KMS-11 (cell line): ENCODE data around the gene C4orf50.

Source experiments
- H2AFZ ChIP-seq: fragments of 200-600 bp; sonication (generic); 2 replicates; pipeline ENCODE4 v1.6.1; 2016; ENCODE audit warnings: antibody characterized with exemption, mixed run types, low read depth
- H3K27ac ChIP-seq: fragments of 200-600 bp; sonication (generic); 2 replicates; pipeline ENCODE4 v1.6.1; 2016; ENCODE audit warnings: mild to moderate bottlenecking, mixed run types
- H3K27me3 ChIP-seq: fragments of 200-600 bp; sonication (generic); 2 replicates; pipeline ENCODE4 v1.6.1; 2017; ENCODE audit warnings: mild to moderate bottlenecking, low read depth, mixed run types, moderate library complexity; ENCODE audit not compliant: insufficient read depth
- H3K36me3 ChIP-seq: fragments of 200-600 bp; sonication (generic); 2 replicates; pipeline ENCODE4 v1.6.1; 2017; ENCODE audit warnings: mild to moderate bottlenecking, mixed run types; ENCODE audit not compliant: insufficient read depth
- H3K4me1 ChIP-seq: fragments of 200-600 bp; sonication (generic); 2 replicates; pipeline ENCODE4 v1.6.1; 2016; ENCODE audit warnings: mild to moderate bottlenecking, low read depth, mixed run types; ENCODE audit not compliant: poor library complexity, severe bottlenecking
- H3K4me2 ChIP-seq: fragments of 200-600 bp; sonication (generic); 2 replicates; pipeline ENCODE4 v1.7.0; 2016; ENCODE audit warnings: mild to moderate bottlenecking, mixed run types
- H3K4me3 ChIP-seq: fragments of 200-600 bp; sonication (generic); IDR thresholded peaks from 2 replicates; pipeline ENCODE4 v1.6.1; 2017; ENCODE audit warnings: low read depth, low read length, mixed read lengths; ENCODE audit not compliant: insufficient read depth
- H3K79me2 ChIP-seq: fragments of 200-600 bp; sonication (generic); 2 replicates; pipeline ENCODE4 v1.6.1; 2016; ENCODE audit warnings: low read depth, mixed run types; ENCODE audit not compliant: insufficient read depth
- H3K9ac ChIP-seq: fragments of 200-600 bp; sonication (generic); 2 replicates; pipeline ENCODE4 v1.6.1; 2016; ENCODE audit warnings: mild to moderate bottlenecking, mixed run types
- H4K20me1 ChIP-seq: fragments of 200-600 bp; sonication (generic); 2 replicates; pipeline ENCODE4 v1.6.1; 2016; ENCODE audit warnings: mild to moderate bottlenecking, mixed run types; ENCODE audit not compliant: insufficient read depth
- TF ChIP-seq, protein P1 (sequence below): fragments of 200-600 bp; sonication (generic); conservative IDR thresholded peaks from 2 replicates; pipeline ENCODE4 v1.6.1; 2017; ENCODE audit warnings: low read depth, mild to moderate bottlenecking, antibody characterized with exemption, low read length, moderate library complexity, mixed read lengths

Gene C4orf50

DNA sequence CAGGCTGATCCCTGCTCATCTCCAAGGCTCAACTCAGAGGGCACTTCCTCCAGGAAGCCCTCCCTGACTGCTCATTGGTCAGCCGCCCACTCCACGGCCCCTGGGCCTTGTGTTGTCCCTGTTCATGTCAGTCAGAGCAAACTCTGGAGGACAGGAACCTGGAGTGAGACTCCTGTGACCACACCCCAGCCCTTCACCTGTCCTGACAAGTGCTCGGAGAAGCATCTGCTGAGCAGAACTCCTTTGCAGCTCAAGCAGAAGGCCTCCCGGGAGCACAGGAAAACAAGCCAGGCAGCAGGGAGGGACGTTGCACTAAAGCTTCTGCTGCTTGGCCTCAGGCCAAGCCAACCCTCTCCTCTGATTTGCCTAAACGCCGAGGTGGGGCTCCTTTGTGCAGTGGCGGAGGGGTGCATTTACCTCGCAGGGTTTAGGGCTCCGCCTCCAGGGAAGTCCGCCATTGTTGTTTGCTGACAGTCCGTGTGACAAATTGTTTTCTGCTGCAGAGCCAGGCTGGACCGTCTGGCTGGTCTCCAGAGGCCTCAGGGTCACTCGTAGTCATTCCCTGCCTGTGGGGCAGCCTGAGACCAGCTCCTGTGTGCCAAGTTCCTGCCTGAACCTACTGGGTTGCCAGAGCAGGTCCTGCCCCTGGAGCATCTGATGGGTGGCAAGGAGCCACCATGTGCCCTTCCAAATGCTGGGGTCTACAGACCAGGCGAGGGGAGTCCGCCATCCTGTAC, 61.8 kb downstream of the C4orf50 start:
- no peak overlapping the region for H2AFZ ChIP-seq
- H3K27ac ChIP-seq, result no peak overlapping the region
- H3K9ac ChIP-seq, result no peak overlapping the region
- no peak overlapping the region for H3K4me2 ChIP-seq
- no peak overlapping the region for H3K4me3 ChIP-seq
- H4K20me1 ChIP-seq, result no peaks in the 10 kb centered on the region
- H3K4me1 ChIP-seq, result peaks cover 6% of the 10 kb centered on the region
- no peaks in the 10 kb centered on the region for H3K27me3 ChIP-seq
- H3K36me3 ChIP-seq, result no peaks in the 10 kb centered on the region
- H3K79me2 ChIP-seq, result no peaks in the 10 kb centered on the region
- TF ChIP-seq, protein P1, sequence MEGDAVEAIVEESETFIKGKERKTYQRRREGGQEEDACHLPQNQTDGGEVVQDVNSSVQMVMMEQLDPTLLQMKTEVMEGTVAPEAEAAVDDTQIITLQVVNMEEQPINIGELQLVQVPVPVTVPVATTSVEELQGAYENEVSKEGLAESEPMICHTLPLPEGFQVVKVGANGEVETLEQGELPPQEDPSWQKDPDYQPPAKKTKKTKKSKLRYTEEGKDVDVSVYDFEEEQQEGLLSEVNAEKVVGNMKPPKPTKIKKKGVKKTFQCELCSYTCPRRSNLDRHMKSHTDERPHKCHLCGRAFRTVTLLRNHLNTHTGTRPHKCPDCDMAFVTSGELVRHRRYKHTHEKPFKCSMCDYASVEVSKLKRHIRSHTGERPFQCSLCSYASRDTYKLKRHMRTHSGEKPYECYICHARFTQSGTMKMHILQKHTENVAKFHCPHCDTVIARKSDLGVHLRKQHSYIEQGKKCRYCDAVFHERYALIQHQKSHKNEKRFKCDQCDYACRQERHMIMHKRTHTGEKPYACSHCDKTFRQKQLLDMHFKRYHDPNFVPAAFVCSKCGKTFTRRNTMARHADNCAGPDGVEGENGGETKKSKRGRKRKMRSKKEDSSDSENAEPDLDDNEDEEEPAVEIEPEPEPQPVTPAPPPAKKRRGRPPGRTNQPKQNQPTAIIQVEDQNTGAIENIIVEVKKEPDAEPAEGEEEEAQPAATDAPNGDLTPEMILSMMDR, result no peak

- no peak overlapping the region for H3K4me2 ChIP-seq
- H3K4me1 ChIP-seq, result peaks cover 6% of the 10 kb centered on the region
- TF ChIP-seq, protein P1, result no peak
- H3K27ac ChIP-seq, result no peak overlapping the region
- H3K27me3 ChIP-seq, result no peaks in the 10 kb centered on the region
- H2AFZ ChIP-seq, result no peak overlapping the region
- no peaks in the 10 kb centered on the region for H4K20me1 ChIP-seq
- H3K79me2 ChIP-seq, result no peaks in the 10 kb centered on the region
- H3K9ac ChIP-seq, result no peak overlapping the region
- no peak overlapping the region for H3K4me3 ChIP-seq
- H3K36me3 ChIP-seq, result no peaks in the 10 kb centered on the region
Measured at GRCh38 chr4:5955856-5956255, 62.4 kb downstream of the C4orf50 start.

GRCh38 chr4:5955201-5955821, 62.9 kb downstream of the C4orf50 start:
- Histone ChIP-seq H3K27ac (no peak overlapping the region), H3K4me1 (peaks cover 6% of the 10 kb centered on the region)

GRCh38 chr4:5954056-5954760, 64.0 kb downstream of the C4orf50 start:
- Histone ChIP-seq H3K79me2 (no peaks in the 10 kb centered on the region), H3K27ac (no peak overlapping the region), H3K9ac (no peak overlapping the region), H3K4me2 (no peak overlapping the region), H3K4me1 (peaks cover 6% of the 10 kb centered on the region), H3K36me3 (no peaks in the 10 kb centered on the region), H2AFZ (no peak overlapping the region), H4K20me1 (no peaks in the 10 kb centered on the region), H3K27me3 (no peaks in the 10 kb centered on the region), H3K4me3 (no peak overlapping the region)
- TF ChIP-seq, protein P1, result no peak

More at GRCh38 chr4:5955201-5955821, 62.9 kb downstream of the C4orf50 start:
- no peaks in the 10 kb centered on the region for H3K36me3 ChIP-seq
- TF ChIP-seq, protein P1, result no peak
- H3K4me2 ChIP-seq, result no peak overlapping the region
- no peaks in the 10 kb centered on the region for H4K20me1 ChIP-seq
- no peak overlapping the region for H2AFZ ChIP-seq
- H3K79me2 ChIP-seq, result no peaks in the 10 kb centered on the region
- H3K4me3 ChIP-seq, result no peak overlapping the region
- no peak overlapping the region for H3K9ac ChIP-seq
- H3K27me3 ChIP-seq, result no peaks in the 10 kb centered on the region
